Ishikawa (cell line): Measurements from ENCODE around the gene TMBIM6.

Source experiments
- CEBPB ChIP-seq: IDR thresholded peaks from 2 replicates; pipeline ENCODE4 v1.6.1; 2012
- CREB1 ChIP-seq: IDR thresholded peaks from 2 replicates; pipeline ENCODE4 v1.6.1; 2012; ENCODE audit warnings: low read depth
- EGR1 ChIP-seq: IDR thresholded peaks from 2 replicates; pipeline ENCODE4 v1.6.1; 2012
- EP300 ChIP-seq: IDR thresholded peaks from 2 replicates; pipeline ENCODE4 v1.6.1; 2012; ENCODE audit warnings: borderline replicate concordance
- FOXM1 ChIP-seq: IDR thresholded peaks from 2 replicates; pipeline ENCODE4 v1.6.1; 2012; ENCODE audit warnings: low read depth, borderline replicate concordance
- NFIC ChIP-seq: IDR thresholded peaks from 2 replicates; pipeline ENCODE4 v1.6.1; 2012
- RAD21 ChIP-seq: IDR thresholded peaks from 2 replicates; pipeline ENCODE4 v1.6.1; 2012; ENCODE audit warnings: low read depth
- TAF1 ChIP-seq: IDR thresholded peaks from 2 replicates; pipeline ENCODE4 v1.6.1; 2012; ENCODE audit warnings: low read depth, mild to moderate bottlenecking
- TCF12 ChIP-seq: IDR thresholded peaks from 2 replicates; pipeline ENCODE4 v1.6.1; 2012; ENCODE audit warnings: low read depth
- TEAD4 ChIP-seq: IDR thresholded peaks from 2 replicates; pipeline ENCODE4 v1.6.1; 2012
- YY1 ChIP-seq: IDR thresholded peaks from 2 replicates; pipeline ENCODE4 v1.6.1; 2012; ENCODE audit warnings: low read depth
- ZBTB7A ChIP-seq: IDR thresholded peaks from 2 replicates; pipeline ENCODE4 v1.6.1; 2012; ENCODE audit warnings: low read depth
- TF ChIP-seq, protein P1 (sequence below): IDR thresholded peaks from 2 replicates; pipeline ENCODE4 v1.6.1; 2012
- TF ChIP-seq, protein P2 (sequence below): IDR thresholded peaks from 2 replicates; pipeline ENCODE4 v1.6.1; 2012; ENCODE audit warnings: low read depth, mild to moderate bottlenecking
- TF ChIP-seq, protein P3 (sequence below): IDR thresholded peaks from 2 replicates; pipeline ENCODE4 v1.6.1; 2012

Gene TMBIM6

DNA sequence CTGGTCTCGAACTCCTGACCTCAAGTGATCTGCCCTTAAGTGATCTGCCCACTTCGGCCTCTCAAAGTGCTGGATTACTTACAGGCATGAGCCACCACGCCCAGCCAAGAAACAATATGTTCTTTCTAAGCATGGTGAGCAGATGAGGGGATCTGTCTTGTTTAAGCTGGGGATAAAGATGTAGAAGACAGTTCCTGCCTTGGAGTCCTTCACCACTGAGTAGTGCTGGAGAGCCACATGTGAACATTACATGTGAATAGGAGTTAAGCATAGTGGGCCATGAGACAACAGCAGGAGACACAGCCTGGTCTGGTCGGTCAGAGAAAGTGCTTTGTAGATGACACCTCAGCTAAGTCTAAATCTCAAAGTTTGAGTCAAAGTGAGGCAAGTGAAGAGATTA lies 26.0 kb downstream of the TMBIM6 start:
- TF ChIP-seq TAF1 (no peak), TEAD4 (no peak), CREB1 (no peak), RAD21 (no peak), EP300 (no peak), NFIC (no peak), TCF12 (no peak), YY1 (no peak), CEBPB (no peak), FOXM1 (no peak), ZBTB7A (no peak), EGR1 (no peak)
- TF ChIP-seq, protein P1, sequence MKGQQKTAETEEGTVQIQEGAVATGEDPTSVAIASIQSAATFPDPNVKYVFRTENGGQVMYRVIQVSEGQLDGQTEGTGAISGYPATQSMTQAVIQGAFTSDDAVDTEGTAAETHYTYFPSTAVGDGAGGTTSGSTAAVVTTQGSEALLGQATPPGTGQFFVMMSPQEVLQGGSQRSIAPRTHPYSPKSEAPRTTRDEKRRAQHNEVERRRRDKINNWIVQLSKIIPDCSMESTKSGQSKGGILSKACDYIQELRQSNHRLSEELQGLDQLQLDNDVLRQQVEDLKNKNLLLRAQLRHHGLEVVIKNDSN = no peak
- TF ChIP-seq, protein P2, sequence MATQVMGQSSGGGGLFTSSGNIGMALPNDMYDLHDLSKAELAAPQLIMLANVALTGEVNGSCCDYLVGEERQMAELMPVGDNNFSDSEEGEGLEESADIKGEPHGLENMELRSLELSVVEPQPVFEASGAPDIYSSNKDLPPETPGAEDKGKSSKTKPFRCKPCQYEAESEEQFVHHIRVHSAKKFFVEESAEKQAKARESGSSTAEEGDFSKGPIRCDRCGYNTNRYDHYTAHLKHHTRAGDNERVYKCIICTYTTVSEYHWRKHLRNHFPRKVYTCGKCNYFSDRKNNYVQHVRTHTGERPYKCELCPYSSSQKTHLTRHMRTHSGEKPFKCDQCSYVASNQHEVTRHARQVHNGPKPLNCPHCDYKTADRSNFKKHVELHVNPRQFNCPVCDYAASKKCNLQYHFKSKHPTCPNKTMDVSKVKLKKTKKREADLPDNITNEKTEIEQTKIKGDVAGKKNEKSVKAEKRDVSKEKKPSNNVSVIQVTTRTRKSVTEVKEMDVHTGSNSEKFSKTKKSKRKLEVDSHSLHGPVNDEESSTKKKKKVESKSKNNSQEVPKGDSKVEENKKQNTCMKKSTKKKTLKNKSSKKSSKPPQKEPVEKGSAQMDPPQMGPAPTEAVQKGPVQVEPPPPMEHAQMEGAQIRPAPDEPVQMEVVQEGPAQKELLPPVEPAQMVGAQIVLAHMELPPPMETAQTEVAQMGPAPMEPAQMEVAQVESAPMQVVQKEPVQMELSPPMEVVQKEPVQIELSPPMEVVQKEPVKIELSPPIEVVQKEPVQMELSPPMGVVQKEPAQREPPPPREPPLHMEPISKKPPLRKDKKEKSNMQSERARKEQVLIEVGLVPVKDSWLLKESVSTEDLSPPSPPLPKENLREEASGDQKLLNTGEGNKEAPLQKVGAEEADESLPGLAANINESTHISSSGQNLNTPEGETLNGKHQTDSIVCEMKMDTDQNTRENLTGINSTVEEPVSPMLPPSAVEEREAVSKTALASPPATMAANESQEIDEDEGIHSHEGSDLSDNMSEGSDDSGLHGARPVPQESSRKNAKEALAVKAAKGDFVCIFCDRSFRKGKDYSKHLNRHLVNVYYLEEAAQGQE = no peak
- TF ChIP-seq, protein P3, sequence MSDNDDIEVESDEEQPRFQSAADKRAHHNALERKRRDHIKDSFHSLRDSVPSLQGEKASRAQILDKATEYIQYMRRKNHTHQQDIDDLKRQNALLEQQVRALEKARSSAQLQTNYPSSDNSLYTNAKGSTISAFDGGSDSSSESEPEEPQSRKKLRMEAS = no peak

DNA sequence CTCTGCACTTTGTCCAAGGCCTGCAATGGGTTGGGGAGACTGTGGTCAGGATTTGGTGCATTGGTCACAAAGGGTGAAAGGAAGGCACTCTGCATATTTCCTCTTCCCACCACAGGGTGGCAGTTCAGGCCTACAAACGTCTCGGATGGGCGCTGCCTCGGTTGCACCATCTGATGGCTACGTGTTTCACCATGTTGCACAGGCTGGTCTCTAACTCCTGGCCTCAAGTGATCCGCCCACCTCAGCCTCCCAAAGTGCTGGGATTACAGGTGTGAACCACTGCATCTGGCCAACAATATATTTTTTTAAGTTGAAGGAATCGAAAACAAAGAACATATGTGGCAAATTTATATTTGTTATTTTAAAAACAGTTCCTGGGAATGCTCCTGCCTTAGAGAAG lies 35.1 kb downstream of the TMBIM6 start:
- TF ChIP-seq, protein P3 = no peak
- TF ChIP-seq, protein P1 = no peak
- TF ChIP-seq YY1 (no peak), TCF12 (no peak), NFIC (no peak), EGR1 (no peak), RAD21 (peak; percentile 97), CREB1 (no peak), ZBTB7A (no peak), CEBPB (peak; percentile 74; the same call in 1 of the 2 replicates), FOXM1 (no peak), EP300 (no peak), TAF1 (no peak)
- TF ChIP-seq, protein P2 = no peak

DNA sequence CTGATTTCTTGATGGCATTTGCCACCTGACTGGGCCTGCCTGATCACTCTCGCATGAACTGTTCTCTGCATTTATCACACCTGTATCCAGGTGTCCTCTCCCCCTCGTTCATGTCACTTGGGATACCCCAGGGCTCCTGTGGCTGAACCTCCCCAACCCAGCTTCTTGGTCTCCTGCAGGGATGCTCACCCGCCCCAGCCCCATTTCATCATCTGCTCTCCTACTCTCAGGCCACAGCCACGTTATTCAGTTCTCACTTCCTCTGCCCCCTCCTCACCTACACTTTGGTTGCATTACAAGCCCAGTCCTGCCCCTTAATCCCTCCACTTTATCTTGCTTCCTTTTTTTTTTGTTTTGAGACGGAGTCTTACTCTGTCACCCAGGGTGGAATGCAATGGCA lies 35.5 kb downstream of the TMBIM6 start:
- TF ChIP-seq, protein P1 = no peak
- TF ChIP-seq TEAD4 = no peak
- no peak for TF ChIP-seq TCF12
- TF ChIP-seq, protein P2 = no peak

DNA sequence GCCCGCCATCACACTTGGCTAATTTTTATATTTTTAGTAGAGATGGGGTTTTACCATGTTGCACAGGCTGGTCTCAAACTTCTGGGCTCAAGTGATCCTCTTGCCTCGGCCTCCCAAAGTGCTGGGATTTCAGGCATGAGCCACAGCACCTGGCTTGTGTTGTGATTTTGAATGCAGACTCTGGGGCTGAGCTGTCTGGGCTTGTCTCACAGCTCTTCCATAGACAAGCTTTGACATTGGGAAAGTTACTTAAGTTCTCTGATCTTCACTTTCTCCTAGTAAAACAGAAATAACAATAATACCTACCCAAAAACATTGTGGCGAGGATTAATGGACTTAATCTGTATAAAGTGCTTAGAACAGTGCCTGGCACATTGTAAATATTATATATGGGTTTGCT lies 36.0 kb downstream of the TMBIM6 start:
- TF ChIP-seq CREB1 (no peak), YY1 (no peak), TEAD4 (no peak), TAF1 (no peak), EGR1 (no peak), FOXM1 (no peak), ZBTB7A (no peak), TCF12 (no peak), CEBPB (no peak), NFIC (no peak), EP300 (no peak), RAD21 (no peak)
- TF ChIP-seq, protein P2 = no peak
- TF ChIP-seq, protein P1 = no peak
- TF ChIP-seq, protein P3 = no peak
